Measurements from ENCODE around the gene PTH. TPM values are rescaled to one million over a fixed set of nuclear protein-coding genes. Genes with fewer than 3 reads are reported as not detected.

The PTH gene
- total RNA-seq, 1 experiment from 2014 or later: not detected

DNA sequence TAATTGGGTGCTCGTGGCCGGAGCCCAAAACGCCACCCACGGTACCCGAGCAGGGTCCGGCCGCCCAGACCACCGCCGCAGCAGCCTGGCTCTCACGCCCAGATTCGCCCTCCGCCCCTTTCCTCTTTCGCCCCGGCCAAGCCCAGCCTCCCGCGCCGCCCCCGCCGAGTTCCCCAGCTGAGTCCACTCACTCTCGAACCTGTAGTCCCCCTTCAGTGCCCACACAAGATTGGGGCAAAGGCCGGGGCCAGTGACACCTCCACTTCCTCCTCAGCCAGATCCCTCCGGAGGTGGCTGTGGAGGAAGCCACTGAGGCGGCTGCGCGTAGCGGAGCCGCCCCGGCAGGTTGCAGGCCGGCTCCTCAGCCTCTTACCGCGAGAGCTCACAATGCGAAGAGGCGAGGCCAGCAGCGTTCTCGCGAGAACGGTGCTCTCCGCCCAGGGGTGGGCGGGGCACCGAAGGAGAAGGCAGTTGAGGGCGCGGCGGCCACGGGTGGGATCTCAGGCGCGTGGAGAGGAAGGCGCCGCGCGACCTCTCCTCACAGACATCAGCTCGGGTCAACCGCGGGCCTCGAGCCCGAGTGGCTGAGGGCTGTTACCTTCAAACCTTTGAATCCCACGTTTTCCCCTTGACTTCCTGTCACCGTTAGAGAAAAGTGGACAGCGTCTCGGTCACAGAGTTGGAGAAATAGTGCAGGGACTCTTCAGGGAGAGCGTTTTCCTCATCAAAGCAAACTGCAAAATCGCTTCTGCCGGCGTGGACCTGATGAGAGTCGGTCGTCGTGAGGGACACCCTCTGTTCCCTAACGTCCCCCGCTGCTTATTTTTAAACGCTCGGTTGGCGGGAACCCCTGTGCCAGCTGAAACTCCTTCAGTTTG, 32.7 kb downstream of the PTH start, which contains the start of gene BTBD10:
BTBD10 (minus strand) TSS at position 322 of the 878 bp plus-strand sequence. CDS start 18,098 bp downstream, outside the sequence.
- H3K36me3 Mint-ChIP-seq: no peaks in the 10 kb centered on the region
- H3K27me3 Mint-ChIP-seq (ENCODE audit: low read depth): no peaks in the 10 kb centered on the region; the same call in none of the 2 replicates
- DNase-seq (ENCODE audit: low spot score): peak; percentile 87
- H3K4me3 Mint-ChIP-seq: peak within 1 kb of the TSS; percentile 99
- peaks cover 24% of the 10 kb centered on the region for H3K4me1 Mint-ChIP-seq
- H3K27ac Mint-ChIP-seq: peak within 1 kb of the TSS; percentile 93
- CTCF ChIA-PET: interaction anchor here (0.7 to 1.8 kb wide), 12 partner anchors 9 to 253 kb away, joined by 3 to 9 read pairs (median 4); no protein-coding TSS in a partner anchor
- ATAC-seq: peak; percentile 96
- POLR2A ChIA-PET: interaction anchor here (1.0 to 2.1 kb wide), 2 partner anchors 109 to 204 kb away, joined by 3 to 5 read pairs; no protein-coding TSS in a partner anchor
- H3K9me3 Mint-ChIP-seq: no peaks in the 10 kb centered on the region
- 0 out of 2 replicates have a peak, but pooled peaks have one; percentile 13 for TF ChIP-seq CREB1 (CRISPR knock-in tag; IDR thresholded peaks at IDR 0.05)
- no peak for TF ChIP-seq IRF2 (CRISPR knock-in tag; IDR thresholded peaks at IDR 0.05; ENCODE audit: borderline replicate concordance, low read depth)
- TF ChIP-seq CREM (CRISPR knock-in tag; IDR thresholded peaks at IDR 0.05): 0 out of 2 replicates have a peak, but pooled peaks have one; percentile 48
- 0 out of 2 replicates have a peak, but pooled peaks have one; percentile 52 for TF ChIP-seq SMAD3 (CRISPR knock-in tag; IDR thresholded peaks at IDR 0.05; ENCODE audit: borderline replicate concordance)
- TF ChIP-seq, protein P1, sequence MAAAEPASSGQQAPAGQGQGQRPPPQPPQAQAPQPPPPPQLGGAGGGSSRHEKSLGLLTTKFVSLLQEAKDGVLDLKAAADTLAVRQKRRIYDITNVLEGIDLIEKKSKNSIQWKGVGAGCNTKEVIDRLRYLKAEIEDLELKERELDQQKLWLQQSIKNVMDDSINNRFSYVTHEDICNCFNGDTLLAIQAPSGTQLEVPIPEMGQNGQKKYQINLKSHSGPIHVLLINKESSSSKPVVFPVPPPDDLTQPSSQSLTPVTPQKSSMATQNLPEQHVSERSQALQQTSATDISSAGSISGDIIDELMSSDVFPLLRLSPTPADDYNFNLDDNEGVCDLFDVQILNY (CRISPR knock-in tag; IDR thresholded peaks at IDR 0.05): peak; percentile 71; the same call in 1 of the 2 replicates
- no peak for TF ChIP-seq PRDM15 (CRISPR knock-in tag; IDR thresholded peaks at IDR 0.05)
- no peak for TF ChIP-seq ZBTB43 (CRISPR knock-in tag; IDR thresholded peaks at IDR 0.05)
- no peak for TF ChIP-seq ERG (CRISPR knock-in tag; IDR thresholded peaks at IDR 0.05)
- TF ChIP-seq CTCF (IDR thresholded peaks at IDR 0.05): no peak
- peak; percentile 59; the same call in 1 of the 2 replicates for TF ChIP-seq TP53 (CRISPR knock-in tag; IDR thresholded peaks at IDR 0.05)
- TF ChIP-seq MXD4 (CRISPR knock-in tag; IDR thresholded peaks at IDR 0.05; ENCODE audit: borderline replicate concordance): no peak
- TF ChIP-seq, protein P2, sequence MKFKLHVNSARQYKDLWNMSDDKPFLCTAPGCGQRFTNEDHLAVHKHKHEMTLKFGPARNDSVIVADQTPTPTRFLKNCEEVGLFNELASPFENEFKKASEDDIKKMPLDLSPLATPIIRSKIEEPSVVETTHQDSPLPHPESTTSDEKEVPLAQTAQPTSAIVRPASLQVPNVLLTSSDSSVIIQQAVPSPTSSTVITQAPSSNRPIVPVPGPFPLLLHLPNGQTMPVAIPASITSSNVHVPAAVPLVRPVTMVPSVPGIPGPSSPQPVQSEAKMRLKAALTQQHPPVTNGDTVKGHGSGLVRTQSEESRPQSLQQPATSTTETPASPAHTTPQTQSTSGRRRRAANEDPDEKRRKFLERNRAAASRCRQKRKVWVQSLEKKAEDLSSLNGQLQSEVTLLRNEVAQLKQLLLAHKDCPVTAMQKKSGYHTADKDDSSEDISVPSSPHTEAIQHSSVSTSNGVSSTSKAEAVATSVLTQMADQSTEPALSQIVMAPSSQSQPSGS (CRISPR knock-in tag; IDR thresholded peaks at IDR 0.05; ENCODE audit: borderline replicate concordance, low read depth): no peak
- TF ChIP-seq, protein P3, sequence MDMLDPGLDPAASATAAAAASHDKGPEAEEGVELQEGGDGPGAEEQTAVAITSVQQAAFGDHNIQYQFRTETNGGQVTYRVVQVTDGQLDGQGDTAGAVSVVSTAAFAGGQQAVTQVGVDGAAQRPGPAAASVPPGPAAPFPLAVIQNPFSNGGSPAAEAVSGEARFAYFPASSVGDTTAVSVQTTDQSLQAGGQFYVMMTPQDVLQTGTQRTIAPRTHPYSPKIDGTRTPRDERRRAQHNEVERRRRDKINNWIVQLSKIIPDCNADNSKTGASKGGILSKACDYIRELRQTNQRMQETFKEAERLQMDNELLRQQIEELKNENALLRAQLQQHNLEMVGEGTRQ (CRISPR knock-in tag; IDR thresholded peaks at IDR 0.05): no peak
- TF ChIP-seq, protein P4, sequence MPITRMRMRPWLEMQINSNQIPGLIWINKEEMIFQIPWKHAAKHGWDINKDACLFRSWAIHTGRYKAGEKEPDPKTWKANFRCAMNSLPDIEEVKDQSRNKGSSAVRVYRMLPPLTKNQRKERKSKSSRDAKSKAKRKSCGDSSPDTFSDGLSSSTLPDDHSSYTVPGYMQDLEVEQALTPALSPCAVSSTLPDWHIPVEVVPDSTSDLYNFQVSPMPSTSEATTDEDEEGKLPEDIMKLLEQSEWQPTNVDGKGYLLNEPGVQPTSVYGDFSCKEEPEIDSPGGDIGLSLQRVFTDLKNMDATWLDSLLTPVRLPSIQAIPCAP (CRISPR knock-in tag; IDR thresholded peaks at IDR 0.05): no peak
- no peak for TF ChIP-seq SOX15 (CRISPR knock-in tag; IDR thresholded peaks at IDR 0.05)
- TF ChIP-seq MYBL2 (CRISPR knock-in tag; IDR thresholded peaks at IDR 0.05): 0 out of 2 replicates have a peak, but pooled peaks have one; percentile 36
- TF ChIP-seq ZBTB21 (CRISPR knock-in tag; IDR thresholded peaks at IDR 0.05; ENCODE audit: borderline replicate concordance): no peak
- TF ChIP-seq, protein P5, sequence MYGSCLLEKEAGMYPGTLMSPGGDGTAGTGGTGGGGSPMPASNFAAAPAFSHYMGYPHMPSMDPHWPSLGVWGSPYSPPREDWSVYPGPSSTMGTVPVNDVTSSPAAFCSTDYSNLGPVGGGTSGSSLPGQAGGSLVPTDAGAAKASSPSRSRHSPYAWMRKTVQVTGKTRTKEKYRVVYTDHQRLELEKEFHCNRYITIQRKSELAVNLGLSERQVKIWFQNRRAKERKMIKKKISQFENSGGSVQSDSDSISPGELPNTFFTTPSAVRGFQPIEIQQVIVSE (CRISPR knock-in tag; IDR thresholded peaks at IDR 0.05; ENCODE audit: borderline replicate concordance): no peak
- TF ChIP-seq ETV6 (CRISPR knock-in tag; IDR thresholded peaks at IDR 0.05): peak; percentile 62; the same call in 1 of the 2 replicates
- no peak for TF ChIP-seq ZNF671 (CRISPR knock-in tag; IDR thresholded peaks at IDR 0.05)
- TF ChIP-seq, protein P6, sequence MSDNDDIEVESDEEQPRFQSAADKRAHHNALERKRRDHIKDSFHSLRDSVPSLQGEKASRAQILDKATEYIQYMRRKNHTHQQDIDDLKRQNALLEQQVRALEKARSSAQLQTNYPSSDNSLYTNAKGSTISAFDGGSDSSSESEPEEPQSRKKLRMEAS (CRISPR knock-in tag; IDR thresholded peaks at IDR 0.05): peak; percentile 37; the same call in 1 of the 2 replicates
